CD8-positive, alpha-beta memory T cell (primary cell): ENCODE results near the gene PSEN2. TPM values are rescaled to one million over a fixed set of nuclear protein-coding genes. Genes with fewer than 3 reads are reported as not detected.
"Not testable (repeated sequence)": the region's sequence is repeated elsewhere in the genome, so short reads cannot be mapped to it uniquely, and the experiment has no call there.

Experiments
- CTCF ChIA-PET: fragments of 350-600 bp; sonication (Branson Sonifier 250); formaldehyde crosslinking; loops from one replicate; lab custom pipeline; 2021; ENCODE audit warnings: antibody characterized with exemption; lab: Charles Lee
- POLR2A ChIA-PET: fragments of 350-600 bp; sonication (Branson Sonifier 250); formaldehyde crosslinking; loops from one replicate; lab custom pipeline; 2021; ENCODE audit warnings: antibody characterized with exemption; lab: Charles Lee
- DNase-seq, 5 donors: peaks; one replicate each; pipeline versions ENCODE4 v3.0.0 to v3.0.0-alpha.2; 2020 to 2022; ENCODE audit warnings: mixed read lengths in 1 of 5
- H3K27ac ChIP-seq: one replicate; pipeline ENCODE4 v1.7.0; 2013; ENCODE audit warnings: low read depth, mild to moderate bottlenecking, low read length, moderate library complexity
- H3K27me3 ChIP-seq: 2 replicates; pipeline ENCODE4 v1.7.0; 2013; ENCODE audit warnings: low read length, mild to moderate bottlenecking; ENCODE audit not compliant: insufficient read depth, poor library complexity, severe bottlenecking
- H3K36me3 ChIP-seq: 2 replicates; pipeline ENCODE4 v1.7.0; 2013; ENCODE audit warnings: mild to moderate bottlenecking, low read length, moderate library complexity; ENCODE audit not compliant: insufficient read depth
- H3K4me1 ChIP-seq: 2 replicates; pipeline ENCODE4 v1.7.0; 2013; ENCODE audit warnings: mild to moderate bottlenecking, low read length, moderate library complexity; ENCODE audit not compliant: insufficient read depth
- H3K4me3 ChIP-seq: 2 replicates; pipeline ENCODE4 v1.7.0; 2013; ENCODE audit warnings: mild to moderate bottlenecking, low read length
- H3K9me3 ChIP-seq: 2 replicates; pipeline ENCODE4 v1.7.0; 2013; ENCODE audit warnings: mild to moderate bottlenecking, low read length
- H3K27ac Mint-ChIP-seq, 8 donors: one replicate each; pipeline ENCODE4 v1.8.0; 2020 to 2021; ENCODE audit warnings: mixed read lengths in 8 of 8, mild to moderate bottlenecking in 6 of 8, inconsistent platforms in 3 of 8, moderate library complexity in 3 of 8
- H3K27me3 Mint-ChIP-seq, 2 donors: one replicate each; pipeline ENCODE4 v1.8.0; 2020 to 2021; ENCODE audit warnings: mixed read lengths in 2 of 2, mild to moderate bottlenecking in 1 of 2, moderate library complexity in 1 of 2
- H3K36me3 Mint-ChIP-seq, 3 donors: one replicate each; pipeline ENCODE4 v1.8.0; 2020 to 2021; ENCODE audit warnings: mixed read lengths in 3 of 3, inconsistent platforms in 1 of 3, mild to moderate bottlenecking in 1 of 3
- H3K4me1 Mint-ChIP-seq, 3 donors: one replicate each; pipeline ENCODE4 v1.8.0; 2020 to 2021; ENCODE audit warnings: mixed read lengths in 3 of 3, inconsistent platforms in 1 of 3, mild to moderate bottlenecking in 1 of 3
- H3K4me3 Mint-ChIP-seq, 7 donors: one replicate each; pipeline ENCODE4 v1.8.0; 2020 to 2021; ENCODE audit warnings: mixed read lengths in 7 of 7, mild to moderate bottlenecking in 6 of 7, moderate library complexity in 4 of 7, inconsistent platforms in 2 of 7
- H3K9me3 Mint-ChIP-seq, 5 donors: one replicate each; pipeline ENCODE4 v1.8.0; 2020 to 2022; ENCODE audit warnings: mixed read lengths in 5 of 5, mild to moderate bottlenecking in 3 of 5, moderate library complexity in 2 of 5, inconsistent platforms in 1 of 5
- polyA plus RNA-seq: library from polyadenylated mRNA; unstranded; fragments of 300-500 nt; fragmentation: Illumina TruSeq; gene quantifications from one replicate; pipeline ENCODE4 v1.2.3, GENCODE V29; 2021
- total RNA-seq, 2 experiments: library from RNA; stranded (reverse); gene quantifications; one replicate each; pipeline ENCODE4 v1.2.3, GENCODE V29; 2021

Gene PSEN2
- total and polyA plus RNA-seq, 3 experiments from 2014 or later: 9.8 to 10.5 (median 10.2) TPM

DNA sequence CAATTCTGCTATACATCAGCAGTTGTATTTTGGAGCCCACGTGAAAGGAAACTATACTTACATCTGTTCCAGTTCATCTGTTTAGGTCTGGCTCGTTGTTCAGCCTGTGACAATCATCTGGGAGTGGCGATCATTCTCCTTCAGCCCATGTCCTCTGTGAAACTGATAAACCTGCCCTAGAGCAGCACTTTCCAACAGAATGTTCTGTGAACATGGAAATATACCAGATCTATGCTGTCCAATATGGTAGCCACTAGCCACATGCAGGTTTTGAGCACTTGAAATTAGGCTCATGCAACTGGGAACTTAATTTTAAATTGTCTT, 45.2 kb downstream of the PSEN2 start:
- Mint-ChIP-seq H3K4me1 (no peaks in the 10 kb centered on the region), H3K9me3 (no peaks in the 10 kb centered on the region), H3K27me3 (no peaks in the 10 kb centered on the region), H3K4me3 (no peak overlapping the region), H3K27ac (no peak overlapping the region), H3K36me3 (peaks cover 0 to 4% (median 3%) of the 10 kb centered on the region in 3 donors)
- CTCF ChIA-PET: no interaction called here
- POLR2A ChIA-PET: no interaction called here
- Histone ChIP-seq H3K4me1 (no peaks in the 10 kb centered on the region), H3K9me3 (no peaks in the 10 kb centered on the region), H3K36me3 (no peaks in the 10 kb centered on the region), H3K27ac (no peak overlapping the region), H3K27me3 (no peaks in the 10 kb centered on the region), H3K4me3 (no peak overlapping the region)
- DNase-seq: no peak

DNA sequence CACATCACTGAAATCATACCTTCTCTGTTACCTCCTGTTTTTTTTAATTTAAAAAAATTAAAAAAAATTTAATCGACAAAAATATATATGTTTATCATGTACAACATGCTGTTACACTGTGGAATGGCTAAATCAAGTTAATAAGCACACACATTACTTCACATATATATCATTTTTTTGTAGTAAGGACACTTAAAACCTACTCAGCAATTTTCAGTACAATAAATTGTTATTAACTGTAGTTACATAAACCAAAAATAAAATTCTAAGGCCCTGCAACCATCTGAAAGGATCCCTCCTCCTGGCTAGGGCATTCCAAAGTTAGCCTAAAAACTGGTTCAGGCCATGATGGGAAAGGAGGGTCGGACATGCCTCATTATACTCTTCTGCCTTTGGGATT, 46.1 kb downstream of the PSEN2 start:
- no peak overlapping the region for H3K4me3 Mint-ChIP-seq
- no peak overlapping the region for H3K27ac Mint-ChIP-seq
- Histone ChIP-seq H3K9me3 (no peaks in the 10 kb centered on the region), H3K27ac (no peak overlapping the region), H3K4me3 (no peak overlapping the region), H3K4me1 (no peaks in the 10 kb centered on the region), H3K27me3 (no peaks in the 10 kb centered on the region), H3K36me3 (no peaks in the 10 kb centered on the region)
- H3K27me3 Mint-ChIP-seq: no peaks in the 10 kb centered on the region
- POLR2A ChIA-PET: no interaction called here
- CTCF ChIA-PET: no interaction called here
- DNase-seq: no peak
- no peaks in the 10 kb centered on the region for H3K9me3 Mint-ChIP-seq
- H3K4me1 Mint-ChIP-seq: no peaks in the 10 kb centered on the region
- peaks cover 0 to 2% (median 2%) of the 10 kb centered on the region in 3 donors for H3K36me3 Mint-ChIP-seq

DNA sequence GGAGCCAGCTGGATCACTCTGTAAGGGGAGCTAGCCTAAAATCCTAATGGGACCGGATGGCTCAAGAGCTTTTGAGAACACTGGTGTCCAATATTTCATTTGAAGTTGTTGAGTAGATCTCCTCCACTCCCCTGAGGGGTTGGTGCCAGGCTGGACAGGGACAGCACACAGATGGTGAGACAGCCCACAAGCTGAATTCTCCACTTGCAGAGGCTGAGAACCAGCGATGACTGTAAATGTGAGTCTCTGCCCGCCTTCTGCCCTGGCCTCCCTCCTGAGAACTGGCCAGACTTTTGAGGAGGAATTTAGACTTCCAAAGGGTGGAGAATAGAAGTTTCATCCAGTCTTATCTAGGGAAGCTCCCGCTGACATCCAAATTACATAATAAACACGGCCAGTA, 49.2 kb downstream of the PSEN2 start:
- Histone ChIP-seq H3K4me3 (no peak overlapping the region), H3K9me3 (no peaks in the 10 kb centered on the region), H3K27me3 (no peaks in the 10 kb centered on the region), H3K36me3 (no peaks in the 10 kb centered on the region), H3K27ac (no peak overlapping the region), H3K4me1 (no peaks in the 10 kb centered on the region)
- Mint-ChIP-seq H3K9me3 (no peaks in the 10 kb centered on the region), H3K27me3 (no peaks in the 10 kb centered on the region), H3K27ac (no peak overlapping the region), H3K36me3 (peaks cover 0 to 4% (median 2%) of the 10 kb centered on the region in 3 donors), H3K4me3 (no peak overlapping the region), H3K4me1 (no peaks in the 10 kb centered on the region)
- no peak for DNase-seq
- ChIA-PET POLR2A (no interaction called here), CTCF (no interaction called here)

DNA sequence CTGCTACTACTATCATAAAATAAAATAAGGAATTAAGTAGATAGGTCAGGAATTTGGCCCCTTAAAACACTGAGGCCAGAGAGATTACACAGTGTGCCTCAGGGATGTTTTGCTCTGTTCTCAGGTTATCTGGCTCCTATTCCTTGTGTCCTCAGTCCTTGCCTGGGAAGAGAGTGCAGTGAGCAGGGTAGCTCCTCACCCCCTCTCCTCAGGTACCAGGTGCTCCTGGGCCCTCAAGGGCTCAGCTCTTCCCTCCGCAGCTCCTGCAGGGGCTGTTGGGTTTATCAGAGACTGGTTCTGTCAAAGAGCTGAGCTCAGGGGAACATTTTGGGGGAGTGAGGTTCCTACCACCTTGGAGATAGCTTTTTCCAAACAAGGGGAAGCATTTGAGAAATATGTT, 49.6 kb downstream of the PSEN2 start:
- no peaks in the 10 kb centered on the region for H3K9me3 ChIP-seq
- ChIA-PET POLR2A (no interaction called here), CTCF (no interaction called here)
- H3K36me3 Mint-ChIP-seq: peaks cover 0 to 4% (median 2%) of the 10 kb centered on the region in 3 donors
- no peaks in the 10 kb centered on the region for H3K4me1 Mint-ChIP-seq
- H3K4me3 Mint-ChIP-seq: no peak overlapping the region
- H3K27ac ChIP-seq: no peak overlapping the region
- no peak overlapping the region for H3K4me3 ChIP-seq
- H3K4me1 ChIP-seq: no peaks in the 10 kb centered on the region
- DNase-seq: no peak
- H3K27me3 Mint-ChIP-seq: peaks cover 0 to under 1% of the 10 kb centered on the region in 2 donors
- no peaks in the 10 kb centered on the region for H3K27me3 ChIP-seq
- H3K9me3 Mint-ChIP-seq: no peaks in the 10 kb centered on the region
- H3K27ac Mint-ChIP-seq: no peak overlapping the region
- H3K36me3 ChIP-seq: no peaks in the 10 kb centered on the region

DNA sequence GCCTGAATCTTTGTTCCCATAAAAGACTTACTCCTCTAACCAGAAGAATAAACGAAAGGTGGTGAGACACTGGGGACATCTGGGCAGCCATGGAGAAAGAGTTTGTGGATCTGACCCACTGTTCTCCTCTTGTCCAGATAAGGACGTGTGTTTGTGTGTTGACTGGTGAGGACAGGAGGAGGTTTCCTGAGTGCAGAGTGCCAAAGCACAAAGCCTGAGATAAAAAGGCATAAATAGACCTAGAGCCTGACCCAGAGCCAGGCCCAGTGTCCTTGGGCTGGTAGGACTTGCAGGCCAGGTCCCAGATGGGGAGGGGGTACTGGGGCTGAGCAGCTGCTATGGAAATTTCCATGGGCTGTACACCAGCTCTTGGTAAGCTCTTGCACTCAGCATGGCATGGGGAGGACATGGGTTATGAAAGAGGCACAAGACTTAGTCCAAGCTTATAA, 50.1 kb downstream of the PSEN2 start:
- Mint-ChIP-seq H3K27ac (no peak overlapping the region), H3K4me3 (no peak overlapping the region), H3K36me3 (peaks cover 0 to 4% (median 2%) of the 10 kb centered on the region in 3 donors), H3K27me3 (peaks cover 0 to 4% of the 10 kb centered on the region in 2 donors), H3K4me1 (no peaks in the 10 kb centered on the region), H3K9me3 (no peaks in the 10 kb centered on the region)
- H3K4me3 ChIP-seq: no peak overlapping the region
- no peaks in the 10 kb centered on the region for H3K36me3 ChIP-seq
- H3K4me1 ChIP-seq: no peaks in the 10 kb centered on the region
- no peaks in the 10 kb centered on the region for H3K9me3 ChIP-seq
- no peak for DNase-seq
- H3K27me3 ChIP-seq: no peaks in the 10 kb centered on the region
- ChIA-PET CTCF (no interaction called here), POLR2A (no interaction called here)
- H3K27ac ChIP-seq: no peak overlapping the region

DNA sequence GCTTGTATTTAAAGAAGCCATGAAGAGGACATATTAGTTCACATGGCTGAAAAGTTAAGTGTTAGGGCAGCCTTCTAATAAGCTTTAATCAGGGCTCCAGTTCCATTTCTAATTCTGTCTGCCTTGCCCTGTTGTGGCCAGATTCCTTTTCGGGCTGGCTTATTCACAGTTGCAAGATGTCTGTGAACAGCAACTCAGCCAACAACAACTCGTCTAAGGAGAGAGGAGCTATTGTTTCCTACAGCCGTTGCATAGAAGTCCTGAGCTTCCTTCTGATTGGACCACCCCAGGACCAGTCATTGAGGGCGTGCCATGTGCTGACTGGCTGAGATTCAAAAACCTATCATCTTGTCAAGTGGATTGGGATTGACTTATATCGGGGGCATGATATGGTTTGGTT, 51.1 kb downstream of the PSEN2 start:
- H3K9me3 Mint-ChIP-seq: peaks cover 0 to under 1% (median 0%) of the 10 kb centered on the region in 5 donors
- H3K4me1 Mint-ChIP-seq: no peaks in the 10 kb centered on the region

DNA sequence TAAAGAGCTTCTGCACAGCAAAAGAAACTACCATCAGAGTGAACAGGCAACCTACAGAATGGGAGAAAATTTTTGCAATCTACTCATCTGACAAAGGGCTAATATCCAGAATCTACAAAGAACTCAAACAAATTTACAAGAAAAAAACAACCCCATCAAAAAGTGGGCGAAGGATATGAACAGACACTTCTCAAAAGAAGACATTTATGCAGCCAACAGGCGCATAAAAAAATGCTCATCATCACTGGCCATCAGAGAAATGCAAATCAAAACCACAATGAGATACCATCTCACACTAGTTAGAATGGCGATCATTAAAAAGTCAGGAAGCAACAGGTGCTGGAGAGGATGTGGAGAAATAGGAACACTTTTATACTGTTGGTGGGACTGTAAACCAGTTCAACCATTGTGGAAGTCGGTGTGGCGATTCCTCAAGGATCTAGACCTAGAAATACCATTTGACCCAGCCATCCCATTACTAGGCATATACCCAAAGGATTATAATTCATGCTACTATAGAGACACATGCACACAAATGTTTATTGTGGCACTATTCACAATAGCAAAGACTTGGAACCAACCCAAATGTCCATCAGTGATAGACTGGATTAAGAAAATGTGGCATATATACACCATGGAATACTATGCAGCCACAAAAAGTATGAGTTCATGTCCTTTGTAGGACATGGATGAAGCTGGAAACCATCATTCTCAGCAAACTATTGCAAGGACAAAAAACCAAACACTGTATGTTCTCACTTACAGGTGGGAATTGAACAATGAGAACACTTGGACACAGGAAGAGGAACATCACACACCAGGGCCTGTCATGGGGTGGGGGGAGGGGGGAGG, 59.1 kb downstream of the PSEN2 start:
- H3K4me3 Mint-ChIP-seq, H3K9me3 ChIP-seq, DNase-seq, H3K4me1 Mint-ChIP-seq, H3K27ac ChIP-seq, H3K36me3 ChIP-seq, H3K27me3 ChIP-seq, H3K27me3 Mint-ChIP-seq, H3K4me3 ChIP-seq, H3K4me1 ChIP-seq, CTCF ChIA-PET, POLR2A ChIA-PET, H3K27ac Mint-ChIP-seq: not testable (repeated sequence)
- Mint-ChIP-seq H3K9me3 (peaks cover 2 to 17% (median 5%) of the 10 kb centered on the region in 5 donors), H3K36me3 (peaks cover 0 to 14% (median 1%) of the 10 kb centered on the region in 3 donors)

More for the DNA sequence above, 51.1 kb downstream of the PSEN2 start:
- ChIA-PET POLR2A (no interaction called here), CTCF (no interaction called here)
- Mint-ChIP-seq H3K27me3 (peaks cover 0 to 4% of the 10 kb centered on the region in 2 donors), H3K4me3 (no peak overlapping the region), H3K27ac (no peak overlapping the region), H3K36me3 (peaks cover 2 to 4% (median 2%) of the 10 kb centered on the region in 3 donors)
- Histone ChIP-seq H3K4me1 (no peaks in the 10 kb centered on the region), H3K27ac (no peak overlapping the region), H3K4me3 (no peak overlapping the region), H3K36me3 (no peaks in the 10 kb centered on the region), H3K9me3 (no peaks in the 10 kb centered on the region), H3K27me3 (no peaks in the 10 kb centered on the region)
- DNase-seq: no peak

DNA sequence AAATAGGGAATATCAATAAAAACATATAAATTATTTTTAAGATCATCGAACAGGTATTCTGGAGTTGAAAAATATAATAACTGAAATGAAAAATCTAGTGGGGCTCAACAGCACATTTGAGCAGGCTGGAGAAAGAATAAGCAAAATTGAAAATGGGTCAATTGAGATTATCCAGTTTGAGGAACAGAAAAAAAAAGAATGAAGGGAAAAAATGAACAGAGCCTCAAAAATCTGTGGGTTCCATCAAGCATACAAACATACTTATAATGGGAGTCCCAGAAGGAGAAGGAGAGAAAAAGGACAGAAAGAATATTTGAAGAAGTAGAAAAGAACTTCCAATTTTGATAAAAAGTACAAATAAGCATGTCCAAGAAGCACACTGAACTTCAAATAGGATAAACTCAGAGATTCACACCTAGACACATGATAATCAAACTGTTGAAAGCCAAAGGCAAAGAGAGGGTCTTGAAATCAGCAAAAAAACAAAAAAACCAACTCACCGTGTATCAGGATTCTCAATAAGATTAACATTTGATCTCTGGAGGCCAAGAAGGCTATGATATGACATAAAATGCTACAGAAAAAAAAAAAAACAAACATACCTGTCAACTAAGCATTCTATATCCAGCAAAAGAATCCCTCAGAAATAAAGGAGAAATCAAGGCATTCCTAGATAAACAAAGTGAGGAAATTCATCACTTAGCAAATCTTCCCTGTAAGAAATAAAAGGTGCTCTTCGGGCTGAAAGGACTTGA, 64.2 kb downstream of the PSEN2 start:
- POLR2A ChIA-PET: no interaction called here
- peaks cover 12 to 19% (median 15%) of the 10 kb centered on the region in 5 donors for H3K9me3 Mint-ChIP-seq
- peak overlapping the region in 1 of 7 donors; percentile 7 for H3K4me3 Mint-ChIP-seq
- Histone ChIP-seq H3K4me1 (peaks cover 10% of the 10 kb centered on the region), H3K27me3 (no peaks in the 10 kb centered on the region), H3K36me3 (no peaks in the 10 kb centered on the region), H3K9me3 (peaks cover 12% of the 10 kb centered on the region), H3K4me3 (no peak overlapping the region), H3K27ac (no peak overlapping the region)
- H3K4me1 Mint-ChIP-seq: peaks cover 9 to 18% (median 10%) of the 10 kb centered on the region in 3 donors
- peak overlapping the region in 1 of 8 donors; percentile 6 for H3K27ac Mint-ChIP-seq
- CTCF ChIA-PET: no interaction called here
- H3K27me3 Mint-ChIP-seq: peaks cover 0 to 1% of the 10 kb centered on the region in 2 donors
- H3K36me3 Mint-ChIP-seq: peaks cover 2 to 19% (median 7%) of the 10 kb centered on the region in 3 donors
- no peak for DNase-seq
